GM12864 (cell line): Measurements from ENCODE around the gene SAMSN1.
"Not testable (repeated sequence)": the region's sequence is repeated elsewhere in the genome, so short reads cannot be mapped to it uniquely, and the experiment has no call there.

Source experiments
- DNase-seq: peaks from one replicate; pipeline ENCODE4 v3.0.0-alpha.2; 2011; ENCODE audit warnings: low read depth
- H3K4me3 ChIP-seq: 2 replicates; pipeline ENCODE4 v1.5.1; 2011; ENCODE audit warnings: mild to moderate bottlenecking, low read depth, low read length, control low read depth
- CTCF ChIP-seq: IDR thresholded peaks from 2 replicates; pipeline ENCODE4 v1.5.1; 2011; ENCODE audit warnings: low read depth, mild to moderate bottlenecking, moderate library complexity, low read length, control low read depth, inconsistent platforms; ENCODE audit errors: missing control alignments

Gene SAMSN1

GRCh38 chr21:14554948-14555347 lies 8.8 kb upstream of the SAMSN1 start:
- DNase-seq = no peak
- no peak for TF ChIP-seq CTCF
- H3K4me3 ChIP-seq = no peak overlapping the region

GRCh38 chr21:14553422-14553821 lies 7.3 kb upstream of the SAMSN1 start:
- no peak for TF ChIP-seq CTCF
- no peak overlapping the region for H3K4me3 ChIP-seq
- no peak for DNase-seq

GRCh38 chr21:14551741-14552140 lies 5.6 kb upstream of the SAMSN1 start:
- H3K4me3 ChIP-seq = no peak overlapping the region
- DNase-seq = no peak
- no peak for TF ChIP-seq CTCF

- TF ChIP-seq CTCF = no peak
- DNase-seq = no peak
- no peak overlapping the region for H3K4me3 ChIP-seq
Measured at GRCh38 chr21:14550135-14550534, 4.0 kb upstream of the SAMSN1 start.

- no peak for DNase-seq
- TF ChIP-seq CTCF = no peak
- no peak overlapping the region for H3K4me3 ChIP-seq
Measured at GRCh38 chr21:14548779-14549178, 2.7 kb upstream of the SAMSN1 start.

- no peak overlapping the region for H3K4me3 ChIP-seq
- no peak for DNase-seq
- no peak for TF ChIP-seq CTCF
Measured at GRCh38 chr21:14547834-14548513, 1.9 kb upstream of the SAMSN1 start.

GRCh38 chr21:14546719-14547118 lies 604 bp upstream of the SAMSN1 start:
- not testable (repeated sequence) for H3K4me3 ChIP-seq

More at GRCh38 chr21:14546719-14547118, 604 bp upstream of the SAMSN1 start:
- DNase-seq = not testable (repeated sequence)
